ENCODE results near the gene FITM2. TPM values are rescaled to one million over a fixed set of nuclear protein-coding genes. Genes with fewer than 3 reads are reported as not detected.

The FITM2 gene
- total RNA-seq, 4 donors from 2014 or later: 7.6 to 10.1 (median 8.7) TPM

- H3K27me3 ChIP-seq: no peaks in the 10 kb centered on the region
- H3K36me3 ChIP-seq: no peaks in the 10 kb centered on the region
- in situ Hi-C loops (cut with MboI; ENCODE audit: low sequenced_read_pairs in 4 of 4): no loop called here
- H3K27ac ChIP-seq: no peak overlapping the region
- no peaks in the 10 kb centered on the region for H3K9me3 ChIP-seq
- TF ChIP-seq POLR2A (IDR thresholded peaks at IDR 0.05): no peak
- no peak for TF ChIP-seq CTCF (IDR thresholded peaks at IDR 0.05 in 4 of 5, conservative IDR thresholded peaks at IDR 0.05 in 1 of 5)
- no peak for DNase-seq
- ATAC-seq: no peak
- no peak overlapping the region for H3K4me3 ChIP-seq
- intact Hi-C loops (cut with DNase I; ENCODE audit: low total_unique reads): no loop called here
- no peaks in the 10 kb centered on the region for H3K4me1 ChIP-seq
These were observed 19.2 kb downstream of the FITM2 start for GRCh38 chr20:44291754-44292153.

GRCh38 chr20:44288252-44288651 lies 22.8 kb downstream of the FITM2 start:
- Histone ChIP-seq H3K36me3 (no peaks in the 10 kb centered on the region), H3K27me3 (no peaks in the 10 kb centered on the region), H3K27ac (no peak overlapping the region), H3K4me1 (no peaks in the 10 kb centered on the region), H3K4me3 (no peak overlapping the region), H3K9me3 (no peaks in the 10 kb centered on the region)
- TF ChIP-seq POLR2A (IDR thresholded peaks at IDR 0.05) (no peak), CTCF (IDR thresholded peaks at IDR 0.05 in 4 of 5, conservative IDR thresholded peaks at IDR 0.05 in 1 of 5) (no peak)
- in situ Hi-C loops (cut with MboI; ENCODE audit: low sequenced_read_pairs in 4 of 4) (no loop called here), intact Hi-C loops (cut with DNase I; ENCODE audit: low total_unique reads) (no loop called here)
- DNase-seq (no peak), ATAC-seq (no peak)

GRCh38 chr20:44287272-44288097 lies 23.5 kb downstream of the FITM2 start:
- Histone ChIP-seq H3K4me1 (no peaks in the 10 kb centered on the region), H3K4me3 (no peak overlapping the region), H3K9me3 (no peaks in the 10 kb centered on the region), H3K27me3 (no peaks in the 10 kb centered on the region), H3K36me3 (no peaks in the 10 kb centered on the region), H3K27ac (no peak overlapping the region)
- no peak for ATAC-seq
- intact Hi-C loops (cut with DNase I; ENCODE audit: low total_unique reads) (no loop called here), in situ Hi-C loops (cut with MboI; ENCODE audit: low sequenced_read_pairs in 4 of 4) (no loop called here)
- DNase-seq: no peak
- TF ChIP-seq POLR2A (IDR thresholded peaks at IDR 0.05): no peak
- no peak for TF ChIP-seq CTCF (IDR thresholded peaks at IDR 0.05 in 4 of 5, conservative IDR thresholded peaks at IDR 0.05 in 1 of 5)

- ATAC-seq: no peak
- no peak for DNase-seq
- in situ Hi-C loops (cut with MboI; ENCODE audit: low sequenced_read_pairs in 4 of 4): no loop called here
- Histone ChIP-seq H3K9me3 (no peaks in the 10 kb centered on the region), H3K4me1 (no peaks in the 10 kb centered on the region), H3K27me3 (no peaks in the 10 kb centered on the region), H3K27ac (no peak overlapping the region), H3K36me3 (no peaks in the 10 kb centered on the region), H3K4me3 (no peak overlapping the region)
- TF ChIP-seq POLR2A (IDR thresholded peaks at IDR 0.05) (no peak), CTCF (IDR thresholded peaks at IDR 0.05 in 4 of 5, conservative IDR thresholded peaks at IDR 0.05 in 1 of 5) (no peak)
- intact Hi-C loops (cut with DNase I; ENCODE audit: low total_unique reads): no loop called here
These were observed 27.0 kb downstream of the FITM2 start for GRCh38 chr20:44284032-44284431.
